Ishikawa (cell line): ENCODE measurements around the gene CALHM4.

Experiments
- CEBPB ChIP-seq: IDR thresholded peaks from 2 replicates; pipeline ENCODE4 v1.6.1; 2012
- CREB1 ChIP-seq: IDR thresholded peaks from 2 replicates; pipeline ENCODE4 v1.6.1; 2012; ENCODE audit warnings: low read depth
- EGR1 ChIP-seq: IDR thresholded peaks from 2 replicates; pipeline ENCODE4 v1.6.1; 2012
- EP300 ChIP-seq: IDR thresholded peaks from 2 replicates; pipeline ENCODE4 v1.6.1; 2012; ENCODE audit warnings: borderline replicate concordance
- FOXM1 ChIP-seq: IDR thresholded peaks from 2 replicates; pipeline ENCODE4 v1.6.1; 2012; ENCODE audit warnings: low read depth, borderline replicate concordance
- MAX ChIP-seq: IDR thresholded peaks from 2 replicates; pipeline ENCODE4 v1.6.1; 2012
- NFIC ChIP-seq: IDR thresholded peaks from 2 replicates; pipeline ENCODE4 v1.6.1; 2012
- RAD21 ChIP-seq: IDR thresholded peaks from 2 replicates; pipeline ENCODE4 v1.6.1; 2012; ENCODE audit warnings: low read depth
- REST ChIP-seq: IDR thresholded peaks from 2 replicates; pipeline ENCODE4 v1.6.1; 2012; ENCODE audit warnings: low read depth, mild to moderate bottlenecking
- TAF1 ChIP-seq: IDR thresholded peaks from 2 replicates; pipeline ENCODE4 v1.6.1; 2012; ENCODE audit warnings: low read depth, mild to moderate bottlenecking
- TCF12 ChIP-seq: IDR thresholded peaks from 2 replicates; pipeline ENCODE4 v1.6.1; 2012; ENCODE audit warnings: low read depth
- TEAD4 ChIP-seq: IDR thresholded peaks from 2 replicates; pipeline ENCODE4 v1.6.1; 2012
- USF1 ChIP-seq: IDR thresholded peaks from 2 replicates; pipeline ENCODE4 v1.6.1; 2012
- YY1 ChIP-seq: IDR thresholded peaks from 2 replicates; pipeline ENCODE4 v1.6.1; 2012; ENCODE audit warnings: low read depth
- ZBTB7A ChIP-seq: IDR thresholded peaks from 2 replicates; pipeline ENCODE4 v1.6.1; 2012; ENCODE audit warnings: low read depth

Gene CALHM4

GRCh38 chr6:116564921-116565872 is 11.6 kb downstream of the CALHM4 start:
- TF ChIP-seq NFIC = no peak
- no peak for TF ChIP-seq RAD21
- TF ChIP-seq EGR1 = no peak
- no peak for TF ChIP-seq FOXM1
- no peak for TF ChIP-seq USF1
- no peak for TF ChIP-seq TAF1
- no peak for TF ChIP-seq CEBPB
- TF ChIP-seq YY1 = no peak
- TF ChIP-seq CREB1 = no peak
- TF ChIP-seq EP300 = no peak
- no peak for TF ChIP-seq ZBTB7A
- no peak for TF ChIP-seq TEAD4
- no peak for TF ChIP-seq MAX
- TF ChIP-seq TCF12 = no peak
- no peak for TF ChIP-seq REST

DNA sequence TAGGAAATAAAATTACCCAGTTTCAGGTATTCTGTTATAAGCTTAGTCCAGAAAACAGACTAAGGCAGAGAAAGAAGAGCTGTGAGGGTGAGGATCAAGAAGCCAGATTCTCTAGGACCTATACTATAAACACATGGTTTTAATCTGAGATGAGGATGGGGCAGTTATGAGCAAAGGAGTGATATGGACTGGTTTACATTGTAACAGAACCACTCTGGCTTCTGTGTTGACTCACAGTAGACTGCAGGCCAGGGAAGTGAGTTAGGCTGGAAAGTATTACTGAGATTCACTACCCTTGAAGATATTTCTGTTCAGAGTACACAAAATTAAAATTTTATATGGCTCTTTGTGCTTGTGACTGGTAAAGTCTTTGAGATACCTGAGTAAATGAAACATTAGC is 14.6 kb downstream of the CALHM4 start:
- TF ChIP-seq CEBPB (no peak), FOXM1 (no peak), TCF12 (no peak), TAF1 (no peak), RAD21 (no peak), CREB1 (no peak), EGR1 (no peak), ZBTB7A (no peak), NFIC (no peak), EP300 (no peak), USF1 (no peak), MAX (no peak), REST (no peak), YY1 (no peak), TEAD4 (no peak)

GRCh38 chr6:116568821-116569755 is 15.5 kb downstream of the CALHM4 start:
- no peak for TF ChIP-seq TEAD4
- TF ChIP-seq EP300 = no peak
- no peak for TF ChIP-seq MAX
- no peak for TF ChIP-seq EGR1
- no peak for TF ChIP-seq NFIC

GRCh38 chr6:116570856-116571682 is 17.5 kb downstream of the CALHM4 start, which contains the start of gene RWDD1:
TSS of gene RWDD1 (plus strand) at chr6:116571504. CDS start at chr6:116571583, 79 bp downstream.
- TF ChIP-seq ZBTB7A (no peak), RAD21 (no peak), EP300 (no peak), TAF1 (peak; percentile 87), CEBPB (no peak), MAX (peak; percentile 71), EGR1 (peak; percentile 37; the same call in 1 of the 2 replicates), YY1 (peak; percentile 74), USF1 (peak; percentile 24; the same call in 1 of the 2 replicates), CREB1 (no peak), TEAD4 (no peak; the same call in 1 of the 2 replicates), TCF12 (peak; percentile 76; the same call in 1 of the 2 replicates), REST (no peak), NFIC (peak; percentile 48; the same call in 1 of the 2 replicates), FOXM1 (peak; percentile 43; the same call in 1 of the 2 replicates)
